ENCODE measurements around the gene GAB2. TPM values are rescaled to one million over a fixed set of nuclear protein-coding genes. Genes with fewer than 3 reads are reported as not detected.

GAB2 gene
- total RNA-seq, 1 experiment from 2014 or later: 3.3 TPM

GRCh38 chr11:78339483-78339882, 78.1 kb downstream of the GAB2 start:
- Histone ChIP-seq H2AK5ac (ENCODE audit: insufficient read length, low read length) (no peak overlapping the region), H3K18ac (ENCODE audit: insufficient read length, low read depth, low read length) (no peak overlapping the region), H4K20me1 (ENCODE audit: control insufficient read depth, insufficient read depth, insufficient read length) (no peaks in the 10 kb centered on the region), H2BK5ac (ENCODE audit: insufficient read length, low read length) (no peak overlapping the region), H2BK12ac (ENCODE audit: insufficient read length, low read depth, low read length) (no peak overlapping the region), H3K4ac (ENCODE audit: low read depth, low read length) (no peak overlapping the region), H3K27me3 (ENCODE audit: insufficient read depth, low read length) (no peaks in the 10 kb centered on the region), H2BK120ac (ENCODE audit: low read depth, low read length, poor library complexity, severe bottlenecking) (no peak overlapping the region), H4K91ac (ENCODE audit: insufficient read length, low read depth, low read length) (no peak overlapping the region), H4K8ac (replicated peaks; ENCODE audit: insufficient read length, low read depth, low read length) (no peak overlapping the region), H2BK20ac (ENCODE audit: low read depth, low read length, poor library complexity, severe bottlenecking) (no peak overlapping the region), H3K27ac (ENCODE audit: insufficient read length, low read depth, low read length) (no peak overlapping the region), H3K79me2 (ENCODE audit: insufficient read depth, low read length) (no peaks in the 10 kb centered on the region), H3K9ac (ENCODE audit: extremely low read depth, insufficient read length, low read length) (no peak overlapping the region), H3K4me2 (ENCODE audit: insufficient read depth, insufficient read length, low read length) (no peak overlapping the region), H3K14ac (ENCODE audit: insufficient read depth, low read length) (no peak overlapping the region), H2AFZ (ENCODE audit: low read length) (no peak overlapping the region), H3K23ac (ENCODE audit: insufficient read length, low read depth, low read length) (no peak overlapping the region), H4K5ac (ENCODE audit: insufficient read length, low read depth, low read length) (no peak overlapping the region), H3K79me1 (ENCODE audit: insufficient read depth, low read depth, low read length, poor library complexity, severe bottlenecking) (no peaks in the 10 kb centered on the region), H3K9me3 (ENCODE audit: control insufficient read depth, low read depth, low read length) (no peaks in the 10 kb centered on the region), H3K56ac (ENCODE audit: insufficient read length, low read depth, low read length) (no peak overlapping the region), H3K23me2 (ENCODE audit: insufficient read length, low read depth, low read length, poor library complexity, severe bottlenecking) (no peaks in the 10 kb centered on the region), H2BK15ac (ENCODE audit: low read depth, low read length) (no peak overlapping the region), H3T11ph (ENCODE audit: low read length) (no peak overlapping the region), H3K4me1 (ENCODE audit: insufficient read depth, low read length) (no peaks in the 10 kb centered on the region)
- H3K4me1 Mint-ChIP-seq: no peaks in the 10 kb centered on the region
- DNase-seq: no peak
- no peak overlapping the region for H3K27ac Mint-ChIP-seq
- H3K9me3 Mint-ChIP-seq: peaks cover 0 to 5% of the 10 kb centered on the region in 2 experiments; a peak in 3 of 5 replicates
- no peaks in the 10 kb centered on the region for H3K27me3 Mint-ChIP-seq (ENCODE audit: low read depth)
- no CpG with 5 or more reads among the region's 1 CpG for WGBS (ENCODE audit: extremely low coverage, insufficient read length, low lambda C conversion rate)
- no peak for TF ChIP-seq CTCF (conservative IDR thresholded peaks at IDR 0.05)
- no peak overlapping the region for H3K4me3 Mint-ChIP-seq
- H3K36me3 Mint-ChIP-seq (ENCODE audit: insufficient read depth in 1 of 3, low read depth in 3 of 3): peaks cover 0 to 6% (median 4%) of the 10 kb centered on the region in 3 experiments; a peak in 3 of 7 replicates

Data from H9 (cell line).